Nephron progenitor cell (in vitro differentiated cells): ENCODE data around the gene BLOC1S4.
A peak's percentile ranks its signal among the peaks of the same experiment; 100 is the strongest.

Experiments used
- DNase-seq: peaks from one replicate; pipeline ENCODE4 v3.0.0; 2021
- H3K27ac Mint-ChIP-seq: 2 replicates; pipeline ENCODE4 v1.8.0; 2021; ENCODE audit warnings: mild to moderate bottlenecking, moderate library complexity, mixed read lengths
- H3K27me3 Mint-ChIP-seq: 2 replicates; pipeline ENCODE4 v1.8.0; 2021; ENCODE audit warnings: mild to moderate bottlenecking, low read depth, mixed read lengths; ENCODE audit not compliant: poor library complexity
- H3K36me3 Mint-ChIP-seq: 2 replicates; pipeline ENCODE4 v1.8.0; 2021; ENCODE audit warnings: low read depth, mixed read lengths
- H3K4me1 Mint-ChIP-seq: 2 replicates; pipeline ENCODE4 v1.8.0; 2021; ENCODE audit warnings: mixed read lengths
- H3K4me3 Mint-ChIP-seq: 2 replicates; pipeline ENCODE4 v1.8.0; 2021; ENCODE audit warnings: mild to moderate bottlenecking, moderate library complexity, mixed read lengths
- H3K9me3 Mint-ChIP-seq: 2 replicates; pipeline ENCODE4 v1.8.0; 2021; ENCODE audit warnings: mild to moderate bottlenecking, moderate library complexity, mixed read lengths
- TF ChIP-seq, protein P1 (sequence below): fragments of 200-600 bp; sonication (generic); IDR thresholded peaks from 2 replicates; pipeline ENCODE4 v1.5.0; 2021; ENCODE audit warnings: antibody characterized with exemption

BLOC1S4 gene

DNA sequence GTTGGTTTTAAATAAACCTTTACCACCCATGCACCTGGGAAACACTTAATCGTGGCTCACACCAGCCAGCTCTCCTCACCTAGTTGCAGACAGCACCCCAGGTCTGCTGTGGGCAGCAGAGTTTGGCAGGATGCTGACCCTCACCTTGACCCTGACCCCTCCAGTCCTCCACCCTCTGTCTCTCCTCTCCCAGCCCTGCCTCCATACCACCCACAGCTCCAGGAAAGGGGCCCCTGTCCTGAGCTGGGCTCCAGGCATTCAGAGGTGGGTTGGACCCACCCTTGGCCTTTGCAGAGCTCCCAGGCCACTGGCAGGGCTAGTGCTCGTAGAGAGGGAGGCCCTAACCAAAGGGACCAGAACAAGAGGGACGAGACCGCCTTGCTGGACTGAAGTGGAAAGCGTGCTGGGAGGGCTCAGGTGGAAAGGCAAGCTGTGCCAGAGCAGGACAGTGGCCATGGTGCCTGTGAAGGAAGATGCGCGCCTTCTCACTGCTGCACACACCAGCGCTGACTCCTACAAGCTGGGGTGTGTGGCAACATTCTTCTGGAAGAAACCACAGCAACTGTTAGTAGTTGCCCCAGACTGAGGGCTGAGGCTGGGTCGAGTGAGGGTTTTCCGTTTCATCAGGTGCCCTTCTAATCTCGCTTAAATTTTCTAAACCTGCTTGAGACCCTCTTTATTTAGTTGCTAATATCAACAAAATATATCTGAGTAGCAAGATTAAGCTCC is 32.9 kb upstream of the BLOC1S4 start:
- H3K27me3 Mint-ChIP-seq, result no peaks in the 10 kb centered on the region
- H3K4me1 Mint-ChIP-seq, result no peaks in the 10 kb centered on the region
- no peak overlapping the region for H3K4me3 Mint-ChIP-seq
- peaks cover 16% of the 10 kb centered on the region for H3K9me3 Mint-ChIP-seq
- peak overlapping the region; percentile 61 for H3K27ac Mint-ChIP-seq
- DNase-seq, result no peak
- TF ChIP-seq, protein P1, sequence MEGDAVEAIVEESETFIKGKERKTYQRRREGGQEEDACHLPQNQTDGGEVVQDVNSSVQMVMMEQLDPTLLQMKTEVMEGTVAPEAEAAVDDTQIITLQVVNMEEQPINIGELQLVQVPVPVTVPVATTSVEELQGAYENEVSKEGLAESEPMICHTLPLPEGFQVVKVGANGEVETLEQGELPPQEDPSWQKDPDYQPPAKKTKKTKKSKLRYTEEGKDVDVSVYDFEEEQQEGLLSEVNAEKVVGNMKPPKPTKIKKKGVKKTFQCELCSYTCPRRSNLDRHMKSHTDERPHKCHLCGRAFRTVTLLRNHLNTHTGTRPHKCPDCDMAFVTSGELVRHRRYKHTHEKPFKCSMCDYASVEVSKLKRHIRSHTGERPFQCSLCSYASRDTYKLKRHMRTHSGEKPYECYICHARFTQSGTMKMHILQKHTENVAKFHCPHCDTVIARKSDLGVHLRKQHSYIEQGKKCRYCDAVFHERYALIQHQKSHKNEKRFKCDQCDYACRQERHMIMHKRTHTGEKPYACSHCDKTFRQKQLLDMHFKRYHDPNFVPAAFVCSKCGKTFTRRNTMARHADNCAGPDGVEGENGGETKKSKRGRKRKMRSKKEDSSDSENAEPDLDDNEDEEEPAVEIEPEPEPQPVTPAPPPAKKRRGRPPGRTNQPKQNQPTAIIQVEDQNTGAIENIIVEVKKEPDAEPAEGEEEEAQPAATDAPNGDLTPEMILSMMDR, result no peak
- peaks cover 43% of the 10 kb centered on the region for H3K36me3 Mint-ChIP-seq

DNA sequence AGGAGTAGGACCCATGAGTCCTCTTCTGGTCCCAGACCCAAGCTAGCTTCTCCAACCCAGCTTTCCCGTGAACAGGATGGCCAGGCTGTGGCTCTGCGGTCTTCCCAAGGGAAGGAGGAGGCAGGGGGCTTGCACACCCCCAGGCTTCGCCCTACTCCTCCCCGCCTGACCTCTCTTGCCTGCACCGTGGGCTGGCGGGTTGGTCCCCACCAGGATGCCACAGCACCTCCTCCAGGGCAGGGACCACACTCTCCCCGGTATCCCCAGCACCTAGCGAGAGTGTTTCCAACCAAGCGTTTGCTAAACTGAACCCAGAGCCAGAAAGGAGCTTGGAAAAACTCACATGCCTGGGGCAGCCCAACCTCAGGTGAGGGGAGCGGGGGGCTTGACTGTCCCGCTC is 31.3 kb upstream of the BLOC1S4 start:
- DNase-seq, result no peak
- no peak overlapping the region for H3K27ac Mint-ChIP-seq
- peaks cover 20% of the 10 kb centered on the region for H3K9me3 Mint-ChIP-seq
- TF ChIP-seq, protein P1, result no peak
- no peaks in the 10 kb centered on the region for H3K27me3 Mint-ChIP-seq
- H3K4me3 Mint-ChIP-seq, result no peak overlapping the region
- H3K36me3 Mint-ChIP-seq, result peaks cover 31% of the 10 kb centered on the region
- H3K4me1 Mint-ChIP-seq, result peaks cover 16% of the 10 kb centered on the region

DNA sequence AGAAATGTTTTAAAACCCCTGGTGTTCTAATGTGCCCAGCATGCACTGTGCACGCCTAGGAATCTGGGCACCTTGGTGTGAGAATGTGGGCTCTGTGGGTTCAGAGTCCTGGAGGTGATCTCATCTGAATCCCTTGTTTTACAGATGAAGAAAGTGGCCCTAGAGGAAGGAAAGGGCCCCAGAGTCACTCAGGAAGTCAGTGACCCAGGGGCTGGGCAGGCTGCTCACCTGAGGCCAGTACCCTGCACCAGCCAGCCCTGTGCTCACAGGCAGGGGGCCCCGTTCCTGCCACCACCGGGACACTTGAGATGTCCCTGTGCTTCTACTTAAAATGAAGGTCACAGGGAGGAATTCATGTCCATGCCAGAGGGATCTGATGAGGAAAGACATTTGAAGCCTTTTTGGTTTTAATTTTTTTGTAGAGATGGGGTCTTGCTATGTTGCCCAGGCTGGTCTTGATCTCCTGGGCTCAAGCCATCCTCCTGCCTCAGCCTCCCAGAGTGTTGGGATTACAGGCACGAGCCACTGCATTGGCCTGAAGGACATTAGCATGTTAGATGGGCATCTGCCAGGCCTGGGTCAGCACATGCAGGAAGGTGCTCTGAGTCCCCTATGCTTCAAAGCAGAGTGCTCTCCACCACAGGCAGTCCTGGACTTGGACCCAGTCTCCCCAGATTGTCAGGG is 29.7 kb upstream of the BLOC1S4 start:
- DNase-seq, result no peak
- Mint-ChIP-seq H3K4me1 (peaks cover 31% of the 10 kb centered on the region), H3K36me3 (peaks cover 17% of the 10 kb centered on the region), H3K4me3 (no peak overlapping the region), H3K9me3 (peaks cover 20% of the 10 kb centered on the region), H3K27me3 (no peaks in the 10 kb centered on the region), H3K27ac (no peak overlapping the region)
- TF ChIP-seq, protein P1, result no peak

DNA sequence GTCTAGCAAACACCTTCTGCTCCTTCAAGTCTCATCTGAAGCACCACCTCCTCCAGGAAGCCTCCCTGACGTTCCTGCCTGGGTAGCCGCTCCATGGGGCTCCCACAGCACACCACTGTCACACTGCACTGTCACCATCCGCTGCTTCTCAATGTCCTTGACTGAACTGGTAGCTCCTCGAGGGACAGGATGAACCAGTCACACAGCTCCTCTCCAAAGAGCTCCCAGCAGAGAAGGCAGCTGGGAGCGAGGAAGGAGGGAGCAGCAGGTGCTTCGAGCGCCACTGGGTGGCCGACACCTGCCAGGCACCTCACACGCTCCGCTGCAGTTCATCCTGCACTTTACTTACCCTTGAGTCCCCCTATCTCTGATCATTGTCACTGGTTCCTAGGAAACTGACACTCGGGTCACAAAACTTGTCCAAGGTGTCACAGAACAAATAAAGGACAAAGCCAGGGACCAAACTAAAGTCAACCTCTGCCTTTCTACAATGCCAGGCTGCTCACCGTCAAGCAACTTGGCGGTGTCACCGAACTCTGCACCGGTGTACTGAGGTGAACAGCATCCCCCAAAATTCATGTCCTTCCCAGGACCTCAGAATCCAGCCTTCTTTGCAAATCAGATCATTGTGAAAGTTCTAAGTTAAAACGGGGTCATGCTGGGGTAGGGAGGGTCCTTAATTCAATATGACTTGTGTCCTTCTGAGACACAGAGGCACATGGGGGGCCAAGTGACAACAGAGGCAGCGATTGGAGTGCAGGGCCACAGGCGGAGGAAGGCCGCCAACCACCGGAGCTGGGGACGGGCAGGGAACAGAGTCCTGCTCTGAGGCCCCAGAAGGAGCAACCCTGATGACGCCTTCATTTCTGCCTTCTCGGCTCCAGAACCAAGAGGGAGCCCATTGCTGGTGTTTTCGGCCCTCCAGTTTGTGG is 27.8 kb upstream of the BLOC1S4 start:
- peaks cover 20% of the 10 kb centered on the region for H3K9me3 Mint-ChIP-seq
- TF ChIP-seq, protein P1, result no peak
- H3K27me3 Mint-ChIP-seq, result no peaks in the 10 kb centered on the region
- peak overlapping the region; percentile 42 for H3K27ac Mint-ChIP-seq
- peaks cover 17% of the 10 kb centered on the region for H3K36me3 Mint-ChIP-seq
- peaks cover 43% of the 10 kb centered on the region for H3K4me1 Mint-ChIP-seq
- H3K4me3 Mint-ChIP-seq, result no peak overlapping the region
- DNase-seq, result no peak

DNA sequence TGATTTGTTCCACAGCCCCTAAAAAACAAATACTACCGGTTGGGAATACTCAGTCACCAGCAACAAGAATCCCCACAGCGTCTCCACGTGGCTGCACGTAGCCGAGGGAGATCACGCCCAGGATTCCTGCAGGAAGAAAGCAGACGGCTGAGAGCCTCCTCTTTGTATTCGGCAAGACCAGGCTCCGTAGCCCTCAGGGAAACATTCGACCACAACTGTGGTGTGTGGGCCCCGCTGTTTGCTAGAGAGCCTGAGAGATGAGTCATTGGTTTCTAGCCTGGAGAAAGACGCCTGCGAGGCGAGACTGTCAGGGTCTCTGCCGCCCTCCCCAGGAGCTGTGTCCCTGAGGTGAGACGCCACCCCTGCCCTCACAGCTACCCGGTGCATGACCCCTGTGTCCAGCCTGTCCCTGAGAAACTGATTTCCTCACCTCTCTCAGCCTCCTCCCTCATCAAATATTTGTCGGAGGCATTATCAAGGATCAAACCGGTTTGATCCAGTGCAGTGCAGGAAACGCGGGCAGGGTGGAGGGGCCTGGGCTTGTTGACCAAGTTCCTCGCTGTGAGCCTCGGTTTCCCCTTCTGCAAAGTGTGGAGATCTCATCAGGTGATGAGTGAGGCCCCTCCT is 27.0 kb upstream of the BLOC1S4 start:
- no peak overlapping the region for H3K4me3 Mint-ChIP-seq
- H3K9me3 Mint-ChIP-seq, result peaks cover 20% of the 10 kb centered on the region
- peaks cover 51% of the 10 kb centered on the region for H3K4me1 Mint-ChIP-seq

More for the DNA sequence above, 27.0 kb upstream of the BLOC1S4 start:
- no peaks in the 10 kb centered on the region for H3K27me3 Mint-ChIP-seq
- H3K36me3 Mint-ChIP-seq, result peaks cover 17% of the 10 kb centered on the region
- DNase-seq, result no peak
- TF ChIP-seq, protein P1, result no peak
- peak overlapping the region; percentile 42 for H3K27ac Mint-ChIP-seq
